IMR-90 (cell line): Measurements from ENCODE around the gene NAB1.

Experiments used
- BHLHE40 ChIP-seq: fragments of 150-350 bp; IDR thresholded peaks from 2 replicates; pipeline ENCODE4 v1.6.1; 2016; ENCODE audit warnings: mild to moderate bottlenecking, low read depth, low read length
- CTCF ChIP-seq: conservative IDR thresholded peaks from 2 replicates; pipeline ENCODE4 v1.5.1; 2012; ENCODE audit warnings: mild to moderate bottlenecking, low read depth, low read length, improper control_type of control experiment
- POLR2A ChIP-seq: IDR thresholded peaks from 2 replicates; pipeline ENCODE4 v1.6.1; 2012; ENCODE audit warnings: mild to moderate bottlenecking, low read depth, low read length
- RCOR1 ChIP-seq: IDR thresholded peaks from 2 replicates; pipeline ENCODE4 v1.6.1; 2012; ENCODE audit warnings: mild to moderate bottlenecking, low read length, improper control_type of control experiment; ENCODE audit not compliant: insufficient replicate concordance
- RFX5 ChIP-seq: IDR thresholded peaks from 2 replicates; pipeline ENCODE4 v1.8.0; 2012; ENCODE audit warnings: low read depth, mild to moderate bottlenecking, low read length, moderate library complexity

GRCh38 chr2:190679813-190680591 is 31.1 kb downstream of the NAB1 start:
- TF ChIP-seq CTCF (0 out of 2 replicates have a peak, but pooled peaks have one; percentile 21), BHLHE40 (no peak), RCOR1 (no peak), RFX5 (no peak), POLR2A (no peak)
